Stimulated activated CD4-positive, alpha-beta T cell treated with anti-CD3 and anti-CD28 coated beads, Interleukin-1b, Interleukin-23, amount 100 ng/mL, for 1 hour (primary cell): ENCODE results near the gene GCKR.

Experiments
- DNase-seq, 2 donors: peaks; one replicate each; pipeline ENCODE4 v3.0.0-alpha.2; 2020; ENCODE audit warnings: low read depth in 2 of 2

The GCKR gene, protein sequence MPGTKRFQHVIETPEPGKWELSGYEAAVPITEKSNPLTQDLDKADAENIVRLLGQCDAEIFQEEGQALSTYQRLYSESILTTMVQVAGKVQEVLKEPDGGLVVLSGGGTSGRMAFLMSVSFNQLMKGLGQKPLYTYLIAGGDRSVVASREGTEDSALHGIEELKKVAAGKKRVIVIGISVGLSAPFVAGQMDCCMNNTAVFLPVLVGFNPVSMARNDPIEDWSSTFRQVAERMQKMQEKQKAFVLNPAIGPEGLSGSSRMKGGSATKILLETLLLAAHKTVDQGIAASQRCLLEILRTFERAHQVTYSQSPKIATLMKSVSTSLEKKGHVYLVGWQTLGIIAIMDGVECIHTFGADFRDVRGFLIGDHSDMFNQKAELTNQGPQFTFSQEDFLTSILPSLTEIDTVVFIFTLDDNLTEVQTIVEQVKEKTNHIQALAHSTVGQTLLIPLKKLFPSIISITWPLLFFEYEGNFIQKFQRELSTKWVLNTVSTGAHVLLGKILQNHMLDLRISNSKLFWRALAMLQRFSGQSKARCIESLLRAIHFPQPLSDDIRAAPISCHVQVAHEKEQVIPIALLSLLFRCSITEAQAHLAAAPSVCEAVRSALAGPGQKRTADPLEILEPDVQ

DNA sequence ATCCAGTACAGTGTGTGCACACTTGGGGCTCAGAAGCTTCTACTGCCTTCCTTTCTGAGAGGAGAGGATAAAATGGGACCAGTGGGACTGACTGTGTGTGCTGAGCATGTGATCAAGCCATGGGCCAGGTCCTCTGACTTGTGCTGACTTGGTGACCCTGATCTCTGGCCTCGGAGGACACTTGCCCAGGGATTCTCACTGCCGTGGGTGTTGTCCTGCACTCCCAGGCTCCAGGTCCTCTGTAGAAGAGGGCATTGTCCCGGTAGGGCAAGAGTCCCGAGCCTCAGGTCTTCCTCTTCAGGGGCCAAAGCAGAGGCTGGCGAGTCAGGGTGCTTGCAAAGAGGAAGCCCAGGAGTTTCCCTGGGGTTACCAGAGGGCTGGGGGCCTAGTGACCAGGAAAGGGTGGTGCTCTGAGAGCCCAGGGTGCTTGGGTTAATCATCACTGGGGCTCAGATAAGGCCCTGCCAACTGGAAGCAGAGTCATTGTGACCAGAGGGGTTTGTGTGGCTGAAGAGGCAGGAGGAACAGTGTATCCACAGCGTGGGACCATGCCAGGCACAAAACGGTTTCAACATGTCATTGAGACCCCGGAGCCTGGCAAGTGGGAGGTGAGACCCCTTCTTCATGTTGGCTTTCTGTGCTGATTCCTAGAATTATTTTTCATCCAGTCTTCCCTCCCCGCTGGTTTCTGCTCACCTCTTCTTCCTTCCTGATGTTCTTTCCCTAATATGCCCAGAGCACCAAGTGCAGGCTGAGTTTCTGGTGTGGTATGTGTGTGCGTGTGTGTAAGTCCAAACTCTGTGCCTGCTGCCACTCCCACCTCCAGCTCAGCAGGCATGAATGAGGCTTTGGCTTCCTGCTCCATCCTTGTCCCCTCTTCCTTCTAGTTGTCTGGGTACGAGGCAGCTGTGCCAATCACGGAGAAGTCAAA, at the start of gene GCKR:
GCKR (plus strand) TSS at position 483 of the 931 bp plus-strand sequence; CDS start at position 549, 66 bp downstream.
- DNase-seq = no peak

DNA sequence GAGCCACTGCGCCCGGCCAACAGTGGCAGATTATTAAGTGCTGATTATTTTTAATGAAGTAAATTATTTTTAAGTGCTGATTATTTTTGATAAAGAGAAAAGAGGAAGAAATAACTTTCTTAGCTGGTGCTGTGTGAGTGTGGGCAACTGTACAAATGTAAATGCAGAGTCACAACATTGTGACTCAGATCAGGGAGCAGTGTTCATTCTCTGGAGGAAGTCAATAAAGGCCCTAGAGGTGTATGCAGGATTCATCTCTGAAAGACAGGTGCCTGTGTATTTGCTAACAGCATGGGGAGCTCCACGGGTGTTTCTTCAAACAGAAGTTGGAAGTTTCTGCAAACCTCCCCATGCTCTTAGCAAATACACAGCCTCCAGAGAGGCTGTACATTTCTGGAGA, 48.3 kb upstream of the GCKR start:
- no peak for DNase-seq

DNA sequence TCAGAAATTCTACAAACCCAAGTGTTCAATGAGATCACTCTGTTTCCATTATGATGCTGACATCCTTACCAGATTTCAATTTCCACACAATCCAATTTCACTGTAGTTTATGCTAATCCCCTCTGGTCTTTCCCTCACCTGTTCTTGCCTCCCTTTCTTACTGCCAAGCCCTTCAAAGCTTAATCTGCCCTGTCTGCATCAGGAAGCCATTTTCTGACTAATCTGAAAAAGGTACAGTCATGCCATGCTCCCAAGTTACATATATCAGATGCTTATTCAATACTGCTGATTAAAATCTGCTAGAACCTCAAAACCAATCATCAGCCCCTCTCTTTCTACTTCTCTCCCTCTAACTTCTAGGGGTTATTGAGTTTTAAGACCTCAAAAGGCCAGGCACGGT, 45.5 kb upstream of the GCKR start:
- no peak for DNase-seq

DNA sequence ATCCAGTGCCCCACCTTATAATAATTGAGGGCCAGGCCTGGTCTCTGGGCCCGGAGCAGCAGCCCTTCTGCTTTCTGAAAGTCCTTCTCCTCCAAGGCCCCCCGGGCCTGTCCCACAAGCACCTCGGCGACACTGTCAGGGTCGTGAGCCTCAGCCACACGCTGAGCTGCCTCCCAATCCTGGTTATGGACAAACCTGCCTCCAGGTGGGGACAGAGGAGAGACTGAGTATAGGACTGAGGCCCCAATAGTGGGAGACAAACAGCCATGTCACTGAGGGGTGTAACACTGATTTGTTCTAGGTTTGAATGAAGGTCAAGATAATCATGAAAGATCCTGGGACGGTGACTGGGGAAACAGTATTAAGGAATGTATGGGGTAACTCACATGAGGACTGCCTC, 42.7 kb upstream of the GCKR start:
- no peak for DNase-seq

DNA sequence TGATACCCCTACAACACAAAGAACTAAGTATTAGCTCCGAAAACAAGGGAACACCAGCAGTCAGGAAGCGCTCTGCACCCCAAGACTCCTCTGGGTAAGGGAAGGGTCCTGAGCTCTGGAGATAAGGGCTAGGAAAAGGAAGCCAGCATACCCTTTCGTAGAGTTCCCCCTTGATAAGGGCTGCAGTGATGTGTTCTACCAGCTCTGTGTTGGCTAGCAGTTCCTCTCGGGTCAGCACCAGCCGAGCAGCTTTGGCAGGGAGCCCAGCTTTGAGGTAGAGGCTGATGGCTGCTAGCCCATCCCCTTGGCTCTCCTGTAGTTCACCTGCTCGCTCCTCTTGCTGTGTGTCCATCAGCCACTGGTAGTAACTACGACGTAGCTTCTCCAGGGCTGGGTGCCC, 35.5 kb upstream of the GCKR start:
- DNase-seq = no peak

DNA sequence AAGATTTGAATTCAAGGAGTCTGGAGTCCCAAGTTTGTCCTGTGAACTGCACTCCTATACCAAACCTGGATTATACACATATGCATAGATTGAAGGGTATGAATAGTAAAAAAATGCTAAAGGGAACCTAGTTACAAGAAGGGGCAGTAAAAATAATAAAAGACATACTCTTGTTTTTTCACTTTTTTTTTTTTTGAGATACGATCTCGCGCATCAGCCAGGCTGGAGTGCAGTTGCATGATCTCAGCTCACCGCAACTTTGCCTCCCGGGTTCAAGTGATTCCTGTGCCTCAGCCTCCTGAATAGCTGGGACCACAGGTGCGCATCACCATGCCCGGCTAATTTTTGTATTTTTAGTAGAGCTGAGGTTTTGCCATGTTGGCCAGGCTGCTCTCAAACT, 32.2 kb upstream of the GCKR start:
- no peak for DNase-seq

DNA sequence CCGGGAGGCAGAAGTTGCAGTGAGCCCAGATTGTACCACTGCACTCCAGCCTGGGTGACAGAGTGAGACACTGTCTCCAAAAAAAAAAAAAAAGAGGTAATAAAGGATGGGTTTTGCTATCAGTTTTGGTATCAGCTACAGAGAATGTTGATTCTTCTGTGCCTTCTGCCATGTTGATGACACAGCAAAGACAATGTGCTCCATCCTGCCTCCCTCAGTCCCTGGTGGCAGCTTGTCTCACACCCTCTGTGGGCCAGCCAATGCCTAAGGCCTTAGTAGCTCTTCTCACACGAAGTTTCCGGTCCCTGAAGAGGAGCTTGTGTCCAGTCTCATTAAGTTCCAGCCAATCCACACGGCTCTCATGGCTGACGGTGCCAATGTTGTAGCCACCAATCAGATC, 24.7 kb upstream of the GCKR start:
- no peak for DNase-seq

DNA sequence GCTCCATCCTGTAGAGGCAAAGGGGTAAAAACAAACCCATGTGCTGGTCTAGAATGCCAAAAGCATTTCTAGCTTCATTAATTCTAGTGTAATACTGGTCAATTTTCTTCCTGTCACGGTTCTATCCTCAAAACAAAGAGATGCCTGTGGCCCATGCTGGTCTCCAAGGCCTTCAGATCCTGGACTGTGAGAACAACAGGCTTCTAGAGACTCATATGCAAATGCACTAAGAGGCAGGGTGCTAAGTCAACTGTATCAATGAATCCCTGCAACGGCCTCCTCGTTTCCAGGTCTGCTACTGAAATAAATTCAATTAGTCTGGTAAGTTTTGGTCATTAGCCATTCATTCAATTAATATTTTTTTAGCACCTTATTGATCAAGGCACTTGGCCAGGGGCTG, 11.1 kb upstream of the GCKR start:
- DNase-seq = no peak

DNA sequence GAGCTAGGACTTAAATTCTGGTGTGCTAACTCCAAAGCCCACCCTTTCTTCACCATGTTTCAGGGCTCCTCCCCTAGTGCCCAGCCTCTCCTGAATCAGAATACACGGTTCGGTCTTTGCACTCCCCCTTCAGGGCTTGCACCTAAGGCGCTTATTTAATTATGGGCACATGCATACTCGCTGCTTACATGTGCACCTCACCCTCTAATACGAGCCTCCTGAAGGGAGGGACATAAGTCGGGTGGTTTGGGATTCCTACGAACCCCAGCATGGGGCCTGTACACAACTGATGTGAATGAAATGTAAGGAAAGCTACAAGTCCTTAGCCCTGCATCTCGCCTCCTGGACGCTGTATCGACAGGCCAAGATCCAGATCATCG, 7.5 kb upstream of the GCKR start:
- no peak for DNase-seq

DNA sequence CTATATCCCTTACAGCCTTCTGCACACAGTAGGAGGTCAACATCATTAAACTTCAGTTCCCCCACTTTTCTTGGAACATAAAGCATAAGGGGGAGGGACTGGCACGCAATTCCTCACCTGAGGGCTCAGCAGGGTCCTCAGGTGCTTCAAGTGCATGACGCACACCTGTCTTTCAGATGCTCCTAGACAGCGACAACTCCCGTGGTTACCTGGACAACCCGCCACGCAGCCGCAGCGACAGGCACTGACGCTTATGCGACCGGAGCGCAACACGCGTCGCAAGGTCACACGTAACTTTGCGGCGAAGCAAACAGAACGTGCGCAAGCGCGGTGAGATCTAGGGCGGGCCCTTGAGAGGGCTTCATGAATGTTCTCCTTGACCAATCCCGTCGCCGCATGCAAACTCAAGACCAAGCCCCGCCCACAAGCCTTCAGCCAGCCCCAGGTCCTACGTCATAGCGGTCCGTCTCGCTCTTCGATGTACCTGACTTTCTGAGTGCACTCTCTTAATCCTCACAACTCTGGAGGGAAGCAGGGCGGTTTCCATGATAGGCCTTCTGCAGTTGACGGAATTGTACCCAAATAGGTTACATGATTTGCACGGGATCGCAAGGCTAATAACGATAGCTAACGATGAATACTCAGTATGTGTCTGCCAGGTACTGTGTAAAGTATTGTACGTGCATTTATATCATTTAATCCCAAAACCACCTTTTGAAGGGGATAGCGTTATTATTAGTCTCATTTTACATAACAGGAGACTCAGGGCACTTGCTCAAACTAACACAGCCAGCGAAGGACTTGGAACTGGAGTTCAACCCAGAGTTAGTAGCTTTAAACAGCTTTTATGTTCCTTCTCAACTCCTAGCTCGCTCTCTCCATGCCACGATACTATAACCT, 6.9 kb upstream of the GCKR start, which contains the start of gene IFT172:
IFT172 (minus strand) TSS at position 246 of the 900 bp plus-strand sequence; CDS start at position 156, 90 bp downstream.
- peak; percentile 94 to 97 for DNase-seq

DNA sequence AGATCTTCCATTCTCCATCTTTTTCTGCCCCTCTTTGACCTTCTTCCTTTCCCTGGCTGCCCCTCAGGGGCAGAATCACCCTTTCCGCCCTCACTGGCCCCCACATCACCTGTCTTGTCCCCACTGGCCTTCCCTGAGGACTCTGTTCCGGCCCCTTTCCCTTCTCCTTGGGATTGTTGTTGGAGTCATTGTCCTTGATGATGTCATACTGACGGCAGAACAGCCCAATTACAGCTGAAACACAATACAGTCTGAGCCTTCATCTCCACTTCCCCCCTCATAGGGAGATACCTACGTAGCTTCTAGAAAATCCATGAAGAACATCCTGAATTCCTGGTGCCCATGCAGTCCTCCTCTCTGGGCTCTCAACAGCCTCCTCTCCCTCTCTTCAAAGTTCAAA, 4.1 kb upstream of the GCKR start:
- DNase-seq = no peak

DNA sequence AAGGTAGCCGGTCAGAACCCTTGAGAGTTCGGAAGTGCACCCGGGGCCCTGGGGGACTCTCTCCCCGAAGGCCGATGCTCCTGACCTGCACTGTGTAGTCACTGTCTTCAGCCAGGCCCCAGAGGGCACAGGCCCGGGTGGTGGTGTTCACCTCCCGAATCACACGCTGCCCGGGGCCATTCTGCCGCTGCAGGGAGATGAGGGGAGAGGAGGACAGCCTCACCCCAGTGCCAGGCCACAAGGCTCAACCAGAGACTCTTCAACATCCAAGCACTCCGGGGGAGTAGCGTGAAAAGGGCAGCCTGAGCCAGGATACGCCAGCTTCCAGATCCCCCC, 2.7 kb upstream of the GCKR start:
- no peak for DNase-seq

DNA sequence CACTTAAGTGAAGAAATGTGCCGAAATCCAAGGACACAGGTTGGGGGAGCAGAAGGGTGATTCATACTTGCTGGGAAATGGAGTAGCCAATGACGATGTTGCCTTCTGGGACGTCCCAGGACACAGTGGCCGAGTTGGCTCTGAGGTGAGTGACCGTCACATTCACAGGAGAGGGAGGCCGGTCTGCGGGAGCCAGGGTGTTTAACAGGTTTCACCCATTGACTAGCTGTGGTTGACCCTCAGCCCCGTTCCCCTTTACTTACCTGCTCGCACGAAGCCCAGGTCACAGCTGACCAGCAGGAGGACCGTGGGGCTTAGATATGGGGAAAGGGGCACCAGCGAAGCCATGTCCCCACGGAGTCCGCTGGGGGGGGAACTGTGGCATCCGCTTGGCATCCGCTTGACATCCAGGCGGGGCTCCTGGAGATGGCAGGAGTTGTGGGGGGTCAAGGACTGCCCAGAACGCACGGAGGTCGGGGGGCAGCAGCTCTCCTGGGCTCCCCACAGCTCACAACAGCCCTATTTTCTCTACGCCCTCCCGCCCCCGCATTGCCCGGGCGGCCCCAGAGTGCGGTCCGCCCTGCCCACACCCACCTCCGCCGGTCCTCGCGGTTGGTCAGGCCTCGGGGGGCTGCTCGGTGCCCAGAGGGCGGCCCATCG, 2.2 kb upstream of the GCKR start:
- no peak for DNase-seq

DNA sequence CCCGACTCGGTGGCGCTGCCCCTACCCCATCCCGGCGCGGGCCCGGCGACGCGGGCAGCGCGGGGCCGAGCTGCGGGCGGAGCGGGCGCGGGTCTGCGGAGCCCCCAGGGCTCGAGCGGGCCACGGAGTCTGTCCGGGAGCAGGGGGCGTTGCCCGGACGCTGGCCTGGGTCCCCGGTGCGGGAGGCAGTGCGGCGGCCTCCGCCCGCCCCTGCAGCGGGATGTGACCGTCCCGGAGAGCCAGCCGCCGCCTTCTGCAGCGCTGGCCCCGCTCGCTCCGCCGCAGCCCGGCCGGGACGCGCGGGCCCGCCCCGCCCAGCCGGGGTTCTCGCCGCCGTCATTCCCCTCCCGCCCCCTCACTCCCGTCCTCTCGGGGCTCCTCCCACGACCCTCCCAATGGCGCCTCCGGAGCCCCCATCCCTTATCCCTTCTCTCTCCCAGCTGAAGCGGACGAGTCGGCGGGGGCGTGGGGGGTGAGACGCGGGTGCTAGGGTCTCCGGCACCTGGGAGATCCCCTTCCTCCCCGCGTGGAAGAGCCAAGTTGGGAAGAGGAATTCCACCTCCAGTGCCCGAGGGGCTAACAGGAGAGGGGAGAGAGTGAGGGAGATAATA, 1.6 kb upstream of the GCKR start, which contains the start of gene FNDC4:
FNDC4 (minus strand) TSS at position 257 of the 611 bp plus-strand sequence. CDS start 521 bp downstream, outside the sequence.
- no peak for DNase-seq

DNA sequence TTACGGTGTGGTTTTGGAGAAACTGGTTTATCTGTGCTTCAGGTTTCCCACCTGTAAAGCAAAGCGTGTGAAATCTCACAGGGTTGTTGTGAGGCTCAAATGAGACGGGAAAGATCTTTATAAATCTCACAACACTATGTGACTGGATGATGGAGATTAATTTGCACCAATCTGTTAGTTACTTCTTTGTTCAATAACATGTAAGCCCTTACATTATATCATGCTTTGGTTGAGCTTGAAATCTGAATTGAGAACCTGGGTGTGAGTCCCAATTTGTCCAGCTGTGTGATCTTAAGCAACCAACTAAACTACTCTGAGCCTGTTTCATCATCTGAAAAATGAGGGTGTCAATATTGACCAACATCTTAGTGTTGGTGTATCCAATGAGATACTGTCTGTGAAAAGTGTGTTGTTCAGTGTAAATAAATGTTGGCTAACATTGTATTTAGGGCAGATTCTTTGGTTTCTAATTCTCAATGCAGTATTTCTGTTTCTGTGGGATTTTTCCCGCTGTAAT, 741 bp upstream of the GCKR start:
- DNase-seq = no peak

DNA sequence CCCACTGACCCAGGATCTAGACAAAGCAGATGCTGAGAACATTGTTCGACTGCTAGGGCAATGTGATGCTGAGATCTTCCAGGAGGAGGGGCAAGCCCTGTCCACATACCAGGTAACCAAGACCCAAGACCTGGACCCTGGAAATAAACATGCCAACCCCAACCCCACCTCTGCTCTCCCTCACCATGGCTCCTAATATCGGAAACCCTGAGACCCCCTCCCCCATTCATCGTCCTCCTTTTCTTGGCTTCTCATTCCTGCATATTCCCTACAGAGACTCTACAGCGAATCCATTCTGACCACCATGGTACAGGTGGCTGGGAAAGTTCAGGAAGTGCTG, 619 bp downstream of the GCKR start:
- no peak for DNase-seq

DNA sequence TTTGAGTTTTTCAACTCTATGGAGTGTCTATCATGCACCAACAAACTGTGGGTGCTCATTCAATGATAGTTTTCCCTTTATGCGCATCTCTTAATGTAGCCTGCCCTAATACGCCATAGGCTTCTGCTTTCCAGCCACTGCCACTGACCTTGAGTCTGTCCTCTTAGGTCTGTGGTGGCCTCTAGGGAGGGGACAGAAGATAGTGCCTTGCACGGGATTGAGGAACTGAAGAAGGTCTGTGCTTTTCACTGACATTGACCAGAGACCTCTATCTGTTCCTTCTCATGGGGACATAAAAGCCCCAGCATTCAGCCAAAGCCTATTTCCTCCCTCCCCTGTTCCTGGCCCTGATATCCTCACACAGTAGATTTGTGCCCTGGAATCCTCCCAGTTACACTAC, 2.3 kb downstream of the GCKR start:
- DNase-seq = no peak

DNA sequence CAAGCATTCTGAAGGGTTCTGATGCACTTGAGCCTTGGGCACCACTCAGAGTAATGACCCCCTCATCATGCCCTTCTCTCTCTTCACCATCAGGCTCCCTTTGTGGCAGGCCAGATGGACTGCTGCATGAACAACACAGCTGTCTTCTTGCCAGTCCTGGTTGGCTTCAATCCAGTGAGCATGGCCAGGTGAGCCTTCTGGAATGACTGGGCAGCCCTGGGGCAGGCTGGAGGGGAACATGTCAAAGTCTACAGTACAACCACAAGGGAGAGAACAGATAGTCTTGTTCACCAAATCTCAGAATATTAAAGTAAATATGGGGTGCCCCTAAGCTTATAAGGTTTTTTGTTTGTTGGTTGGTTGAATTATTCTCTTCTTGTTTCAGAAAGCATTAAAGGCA, 4.4 kb downstream of the GCKR start:
- DNase-seq = no peak

DNA sequence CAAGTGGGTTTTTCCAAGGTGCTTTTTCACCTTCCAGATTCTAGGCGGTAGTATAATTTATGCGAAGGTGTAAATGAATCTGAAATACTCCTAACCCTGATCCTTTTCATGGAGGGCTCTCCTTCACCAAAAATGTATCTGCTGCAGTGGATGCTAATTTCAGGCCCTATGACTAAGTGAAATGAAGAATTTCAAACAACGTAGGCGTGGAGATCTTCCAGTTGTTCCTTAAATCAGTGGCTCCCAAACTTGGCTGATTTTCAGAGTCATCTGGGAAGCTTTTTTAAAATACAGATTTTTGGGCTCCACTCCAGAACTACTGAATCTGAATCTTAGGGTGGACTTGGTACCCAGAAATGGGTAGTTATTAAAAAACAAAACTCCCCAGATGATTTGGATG, 5.5 kb downstream of the GCKR start:
- DNase-seq = no peak

DNA sequence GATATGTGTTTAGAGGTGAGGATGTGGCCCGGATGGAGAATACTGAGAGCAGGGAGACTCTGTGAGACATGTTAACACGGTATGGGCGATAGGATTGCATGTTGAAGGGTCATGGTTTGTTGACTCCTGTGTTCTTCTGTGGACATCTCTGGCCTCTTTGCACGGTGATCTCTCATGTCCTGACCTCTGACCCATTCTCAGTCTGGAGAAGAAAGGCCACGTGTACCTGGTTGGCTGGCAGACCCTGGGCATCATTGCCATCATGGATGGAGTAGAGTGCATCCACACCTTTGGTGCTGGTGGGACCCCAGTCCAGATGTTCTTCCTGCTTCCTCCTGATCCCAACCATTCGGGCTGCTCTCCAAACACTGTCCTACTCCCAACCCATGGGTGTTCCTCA, 9.9 kb downstream of the GCKR start:
- no peak for DNase-seq
